HepG2 (cell line): Measurements from ENCODE around the gene CARMIL3. TPM values are rescaled to one million over a fixed set of nuclear protein-coding genes. Genes with fewer than 3 reads are reported as not detected.

ENCODE experiments used
- ARID4A ChIP-seq: sonication (generic); formaldehyde crosslinking; IDR thresholded peaks from 2 replicates; pipeline ENCODE4 v1.5.0; 2020; ENCODE audit warnings: mild to moderate bottlenecking, missing genetic modification reagents, borderline replicate concordance
- FOXA3 ChIP-seq: IDR thresholded peaks from 2 replicates; pipeline ENCODE4 v1.6.1; 2016; ENCODE audit warnings: missing genetic modification reagents, missing compliant biosample characterization
- IRF2 ChIP-seq: IDR thresholded peaks from 2 replicates; pipeline ENCODE4 v1.6.1; 2018; ENCODE audit warnings: missing genetic modification reagents, missing compliant biosample characterization
- NCOA1 ChIP-seq: sonication (generic); formaldehyde crosslinking; IDR thresholded peaks from 2 replicates; pipeline ENCODE4 v1.9.0; 2021; ENCODE audit warnings: missing genetic modification reagents
- ZFX ChIP-seq: sonication (generic); formaldehyde crosslinking; IDR thresholded peaks from 2 replicates; pipeline ENCODE4 v1.4.0; 2020; ENCODE audit warnings: mild to moderate bottlenecking, low read depth, missing genetic modification reagents, moderate library complexity
- ZNF414 ChIP-seq: sonication (generic); formaldehyde crosslinking; IDR thresholded peaks from 2 replicates; pipeline ENCODE4 v1.5.0; 2020; ENCODE audit warnings: missing genetic modification reagents
- ZNF644 ChIP-seq: IDR thresholded peaks from 2 replicates; pipeline ENCODE4 v1.6.1; 2016; ENCODE audit warnings: low read depth
- polyA plus RNA-seq, 8 experiments: library from polyadenylated mRNA; depleted of rRNA in 3 of 8; stranded (reverse) in 7 of 8; unstranded in 1 of 8; fragments of >200 nt; fragmentation: Illumina TruSeq in 4 of 8; extraction: Trizol in 4 of 8; gene quantifications; 2 replicates each; pipeline versions ENCODE4 v1.2.1 to v1.2.3, GENCODE V29; 2011 to 2016; ENCODE audit warnings: low read depth in 4 of 8, missing spikeins in 1 of 8, mixed read lengths in 1 of 8; ENCODE audit not compliant: insufficient read depth in 1 of 8
- total RNA-seq, 5 experiments: library from RNA; depleted of rRNA; stranded (reverse); fragments of >200 nt; fragmentation: Illumina TruSeq; extraction: Trizol; gene quantifications; 2 replicates each; pipeline ENCODE4 v1.2.3, GENCODE V29; 2016; ENCODE audit warnings: low read depth in 1 of 5
- TF ChIP-seq, protein P1 (sequence below): sonication (generic); formaldehyde crosslinking; IDR thresholded peaks from 2 replicates; pipeline ENCODE4 v1.4.0; 2020; ENCODE audit warnings: mild to moderate bottlenecking, missing genetic modification reagents
- TF ChIP-seq, protein P2 (sequence below): sonication (generic); formaldehyde crosslinking; IDR thresholded peaks from 2 replicates; pipeline ENCODE4 v1.4.0; 2020; ENCODE audit warnings: mild to moderate bottlenecking, missing genetic modification reagents, borderline replicate concordance
- TF ChIP-seq, protein P3 (sequence below): sonication (generic); formaldehyde crosslinking; IDR thresholded peaks from 2 replicates; pipeline ENCODE4 v1.4.0; 2020; ENCODE audit warnings: missing genetic modification reagents, borderline replicate concordance

CARMIL3 gene
- total and polyA plus RNA-seq, 2 of the 13 experiments (the other 11 are each of a cell fraction or from before 2014, with no cell fraction given) = 0.27 to 0.55 TPM

- TF ChIP-seq, protein P1, sequence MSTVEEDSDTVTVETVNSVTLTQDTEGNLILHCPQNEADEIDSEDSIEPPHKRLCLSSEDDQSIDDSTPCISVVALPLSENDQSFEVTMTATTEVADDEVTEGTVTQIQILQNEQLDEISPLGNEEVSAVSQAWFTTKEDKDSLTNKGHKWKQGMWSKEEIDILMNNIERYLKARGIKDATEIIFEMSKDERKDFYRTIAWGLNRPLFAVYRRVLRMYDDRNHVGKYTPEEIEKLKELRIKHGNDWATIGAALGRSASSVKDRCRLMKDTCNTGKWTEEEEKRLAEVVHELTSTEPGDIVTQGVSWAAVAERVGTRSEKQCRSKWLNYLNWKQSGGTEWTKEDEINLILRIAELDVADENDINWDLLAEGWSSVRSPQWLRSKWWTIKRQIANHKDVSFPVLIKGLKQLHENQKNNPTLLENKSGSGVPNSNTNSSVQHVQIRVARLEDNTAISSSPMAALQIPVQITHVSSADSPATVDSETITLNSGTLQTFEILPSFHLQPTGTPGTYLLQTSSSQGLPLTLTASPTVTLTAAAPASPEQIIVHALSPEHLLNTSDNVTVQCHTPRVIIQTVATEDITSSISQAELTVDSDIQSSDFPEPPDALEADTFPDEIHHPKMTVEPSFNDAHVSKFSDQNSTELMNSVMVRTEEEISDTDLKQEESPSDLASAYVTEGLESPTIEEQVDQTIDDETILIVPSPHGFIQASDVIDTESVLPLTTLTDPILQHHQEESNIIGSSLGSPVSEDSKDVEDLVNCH (CRISPR knock-in tag) = 0 out of 2 replicates have a peak, but pooled peaks have one; percentile 54
- TF ChIP-seq FOXA3 (CRISPR knock-in tag) (0 out of 2 replicates have a peak, but pooled peaks have one; percentile 33), NCOA1 (CRISPR knock-in tag) (0 out of 2 replicates have a peak, but pooled peaks have one; percentile 53), ZNF414 (CRISPR knock-in tag) (0 out of 2 replicates have a peak, but pooled peaks have one; percentile 41), ARID4A (CRISPR knock-in tag) (0 out of 2 replicates have a peak, but pooled peaks have one; percentile 31), IRF2 (CRISPR knock-in tag) (peak; percentile 25; the same call in 1 of the 2 replicates), ZNF644 (CRISPR knock-in tag) (peak; percentile 39; the same call in 1 of the 2 replicates), ZFX (CRISPR knock-in tag) (0 out of 2 replicates have a peak, but pooled peaks have one; percentile 31)
- TF ChIP-seq, protein P2, sequence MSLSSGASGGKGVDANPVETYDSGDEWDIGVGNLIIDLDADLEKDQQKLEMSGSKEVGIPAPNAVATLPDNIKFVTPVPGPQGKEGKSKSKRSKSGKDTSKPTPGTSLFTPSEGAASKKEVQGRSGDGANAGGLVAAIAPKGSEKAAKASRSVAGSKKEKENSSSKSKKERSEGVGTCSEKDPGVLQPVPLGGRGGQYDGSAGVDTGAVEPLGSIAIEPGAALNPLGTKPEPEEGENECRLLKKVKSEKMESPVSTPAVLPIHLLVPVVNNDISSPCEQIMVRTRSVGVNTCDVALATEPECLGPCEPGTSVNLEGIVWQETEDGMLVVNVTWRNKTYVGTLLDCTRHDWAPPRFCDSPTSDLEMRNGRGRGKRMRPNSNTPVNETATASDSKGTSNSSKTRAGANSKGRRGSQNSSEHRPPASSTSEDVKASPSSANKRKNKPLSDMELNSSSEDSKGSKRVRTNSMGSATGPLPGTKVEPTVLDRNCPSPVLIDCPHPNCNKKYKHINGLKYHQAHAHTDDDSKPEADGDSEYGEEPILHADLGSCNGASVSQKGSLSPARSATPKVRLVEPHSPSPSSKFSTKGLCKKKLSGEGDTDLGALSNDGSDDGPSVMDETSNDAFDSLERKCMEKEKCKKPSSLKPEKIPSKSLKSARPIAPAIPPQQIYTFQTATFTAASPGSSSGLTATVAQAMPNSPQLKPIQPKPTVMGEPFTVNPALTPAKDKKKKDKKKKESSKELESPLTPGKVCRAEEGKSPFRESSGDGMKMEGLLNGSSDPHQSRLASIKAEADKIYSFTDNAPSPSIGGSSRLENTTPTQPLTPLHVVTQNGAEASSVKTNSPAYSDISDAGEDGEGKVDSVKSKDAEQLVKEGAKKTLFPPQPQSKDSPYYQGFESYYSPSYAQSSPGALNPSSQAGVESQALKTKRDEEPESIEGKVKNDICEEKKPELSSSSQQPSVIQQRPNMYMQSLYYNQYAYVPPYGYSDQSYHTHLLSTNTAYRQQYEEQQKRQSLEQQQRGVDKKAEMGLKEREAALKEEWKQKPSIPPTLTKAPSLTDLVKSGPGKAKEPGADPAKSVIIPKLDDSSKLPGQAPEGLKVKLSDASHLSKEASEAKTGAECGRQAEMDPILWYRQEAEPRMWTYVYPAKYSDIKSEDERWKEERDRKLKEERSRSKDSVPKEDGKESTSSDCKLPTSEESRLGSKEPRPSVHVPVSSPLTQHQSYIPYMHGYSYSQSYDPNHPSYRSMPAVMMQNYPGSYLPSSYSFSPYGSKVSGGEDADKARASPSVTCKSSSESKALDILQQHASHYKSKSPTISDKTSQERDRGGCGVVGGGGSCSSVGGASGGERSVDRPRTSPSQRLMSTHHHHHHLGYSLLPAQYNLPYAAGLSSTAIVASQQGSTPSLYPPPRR (CRISPR knock-in tag) = 0 out of 2 replicates have a peak, but pooled peaks have one; percentile 25
- TF ChIP-seq, protein P3, sequence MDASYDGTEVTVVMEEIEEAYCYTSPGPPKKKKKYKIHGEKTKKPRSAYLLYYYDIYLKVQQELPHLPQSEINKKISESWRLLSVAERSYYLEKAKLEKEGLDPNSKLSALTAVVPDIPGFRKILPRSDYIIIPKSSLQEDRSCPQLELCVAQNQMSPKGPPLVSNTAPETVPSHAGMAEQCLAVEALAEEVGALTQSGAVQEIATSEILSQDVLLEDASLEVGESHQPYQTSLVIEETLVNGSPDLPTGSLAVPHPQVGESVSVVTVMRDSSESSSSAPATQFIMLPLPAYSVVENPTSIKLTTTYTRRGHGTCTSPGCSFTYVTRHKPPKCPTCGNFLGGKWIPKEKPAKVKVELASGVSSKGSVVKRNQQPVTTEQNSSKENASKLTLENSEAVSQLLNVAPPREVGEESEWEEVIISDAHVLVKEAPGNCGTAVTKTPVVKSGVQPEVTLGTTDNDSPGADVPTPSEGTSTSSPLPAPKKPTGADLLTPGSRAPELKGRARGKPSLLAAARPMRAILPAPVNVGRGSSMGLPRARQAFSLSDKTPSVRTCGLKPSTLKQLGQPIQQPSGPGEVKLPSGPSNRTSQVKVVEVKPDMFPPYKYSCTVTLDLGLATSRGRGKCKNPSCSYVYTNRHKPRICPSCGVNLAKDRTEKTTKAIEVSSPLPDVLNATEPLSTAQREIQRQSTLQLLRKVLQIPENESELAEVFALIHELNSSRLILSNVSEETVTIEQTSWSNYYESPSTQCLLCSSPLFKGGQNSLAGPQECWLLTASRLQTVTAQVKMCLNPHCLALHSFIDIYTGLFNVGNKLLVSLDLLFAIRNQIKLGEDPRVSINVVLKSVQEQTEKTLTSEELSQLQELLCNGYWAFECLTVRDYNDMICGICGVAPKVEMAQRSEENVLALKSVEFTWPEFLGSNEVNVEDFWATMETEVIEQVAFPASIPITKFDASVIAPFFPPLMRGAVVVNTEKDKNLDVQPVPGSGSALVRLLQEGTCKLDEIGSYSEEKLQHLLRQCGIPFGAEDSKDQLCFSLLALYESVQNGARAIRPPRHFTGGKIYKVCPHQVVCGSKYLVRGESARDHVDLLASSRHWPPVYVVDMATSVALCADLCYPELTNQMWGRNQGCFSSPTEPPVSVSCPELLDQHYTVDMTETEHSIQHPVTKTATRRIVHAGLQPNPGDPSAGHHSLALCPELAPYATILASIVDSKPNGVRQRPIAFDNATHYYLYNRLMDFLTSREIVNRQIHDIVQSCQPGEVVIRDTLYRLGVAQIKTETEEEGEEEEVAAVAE = 0 out of 2 replicates have a peak, but pooled peaks have one; percentile 23
Measured at GRCh38 chr14:24024939-24025418, 26.8 kb upstream of the CARMIL3 start (continued).
